Mesendoderm (in vitro differentiated cells): ENCODE results near the gene ACOXL.

Source experiments
- DNase-seq: peaks from one replicate; pipeline ENCODE4 v3.0.0; 2013
- H2AK5ac ChIP-seq: 2 replicates; pipeline ENCODE4 v1.6.1; 2013; ENCODE audit warnings: low read length, inconsistent platforms
- H2BK120ac ChIP-seq: 2 replicates; pipeline ENCODE4 v1.6.1; 2013; ENCODE audit warnings: low read depth, mild to moderate bottlenecking, low read length, moderate library complexity, mixed read lengths
- H2BK15ac ChIP-seq: replicated peaks from 2 replicates; pipeline ENCODE4 v1.6.1; 2013; ENCODE audit warnings: low read depth, mild to moderate bottlenecking, moderate library complexity
- H2BK5ac ChIP-seq: 2 replicates; pipeline ENCODE4 v1.6.1; 2013; ENCODE audit warnings: low read length, inconsistent platforms
- H3K18ac ChIP-seq: 2 replicates; pipeline ENCODE4 v1.6.1; 2013; ENCODE audit warnings: mild to moderate bottlenecking, low read length, mixed read lengths
- H3K23ac ChIP-seq: one replicate; pipeline ENCODE4 v1.6.1; 2013; ENCODE audit warnings: low read length
- H3K27ac ChIP-seq: 2 replicates; pipeline ENCODE4 v1.5.1; 2013; ENCODE audit warnings: low read depth, mild to moderate bottlenecking, inconsistent platforms, low read length, moderate library complexity
- H3K27me3 ChIP-seq: 2 replicates; pipeline ENCODE4 v1.6.1; 2013; ENCODE audit warnings: low read length, control low read depth, mild to moderate bottlenecking, inconsistent platforms; ENCODE audit not compliant: insufficient read depth, poor library complexity
- H3K36me3 ChIP-seq: 2 replicates; pipeline ENCODE4 v1.6.1; 2013; ENCODE audit warnings: low read length, inconsistent platforms; ENCODE audit not compliant: control insufficient read depth, insufficient read depth
- H3K4ac ChIP-seq: one replicate; pipeline ENCODE4 v1.6.1; 2013; ENCODE audit warnings: low read depth, mild to moderate bottlenecking, low read length, moderate library complexity
- H3K4me1 ChIP-seq: 2 replicates; pipeline ENCODE4 v1.6.1; 2013; ENCODE audit warnings: low read depth, low read length, inconsistent platforms; ENCODE audit not compliant: control insufficient read depth
- H3K4me2 ChIP-seq: 2 replicates; pipeline ENCODE4 v1.6.1; 2013; ENCODE audit warnings: low read length
- H3K4me3 ChIP-seq: 2 replicates; pipeline ENCODE4 v1.5.1; 2013; ENCODE audit warnings: mild to moderate bottlenecking, low read length
- H3K56ac ChIP-seq: one replicate; pipeline ENCODE4 v1.6.1; 2013; ENCODE audit warnings: low read length
- H3K79me1 ChIP-seq: 2 replicates; pipeline ENCODE4 v1.6.1; 2013; ENCODE audit warnings: low read length, inconsistent platforms
- H3K79me2 ChIP-seq: 2 replicates; pipeline ENCODE4 v1.6.1; 2013; ENCODE audit warnings: mild to moderate bottlenecking, low read length; ENCODE audit not compliant: control insufficient read depth, insufficient read depth
- H3K9ac ChIP-seq: 2 replicates; pipeline ENCODE4 v1.6.1; 2013; ENCODE audit warnings: low read length, inconsistent platforms
- H4K5ac ChIP-seq: one replicate; pipeline ENCODE4 v1.6.1; 2013; ENCODE audit warnings: low read length
- H4K8ac ChIP-seq: one replicate; pipeline ENCODE4 v1.6.1; 2013; ENCODE audit warnings: low read depth, mild to moderate bottlenecking, control low read depth, low read length, moderate library complexity
- WGBS: extraction: QIAGEN DNeasy Blood & Tissue Kit; methylation state at CpG from one replicate; pipeline ENCODE4 v1.1.7; 2013; ENCODE audit warnings: low lambda C conversion rate, missing lambda C conversion rate; ENCODE audit not compliant: insufficient coverage; ENCODE audit errors: extremely low coverage; 5-methylcytosine and 5-hydroxymethylcytosine counted together

The ACOXL gene

DNA sequence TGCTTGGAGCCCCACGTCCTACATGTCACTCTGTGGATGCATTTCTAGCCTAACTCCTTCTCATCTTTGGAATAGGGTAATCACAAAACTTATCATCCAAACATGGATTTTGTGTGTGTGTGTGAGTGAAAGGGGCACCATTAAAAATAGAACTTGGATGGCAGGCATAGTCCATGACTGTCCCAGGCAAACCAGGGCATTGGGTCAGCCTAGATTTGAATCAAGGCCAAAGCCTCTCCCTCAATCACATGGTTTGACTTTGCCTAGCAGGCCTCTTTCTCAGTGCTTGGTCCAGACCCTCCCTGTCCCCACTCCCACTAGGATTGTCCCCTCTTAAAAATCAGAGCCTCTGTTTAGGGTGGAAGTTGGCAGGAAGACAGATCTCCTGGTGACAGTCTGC, 320.9 kb downstream of the ACOXL start:
- Histone ChIP-seq H3K27me3 (no peaks in the 10 kb centered on the region), H4K5ac (no peak overlapping the region), H3K23ac (no peak overlapping the region), H3K79me2 (no peaks in the 10 kb centered on the region), H3K4me3 (no peak overlapping the region), H2BK5ac (no peak overlapping the region), H3K27ac (no peak overlapping the region), H3K4me1 (no peaks in the 10 kb centered on the region), H2AK5ac (no peak overlapping the region), H3K4ac (no peak overlapping the region), H3K18ac (no peak overlapping the region), H2BK120ac (no peak overlapping the region), H4K8ac (no peak overlapping the region), H2BK15ac (no peak overlapping the region), H3K56ac (no peak overlapping the region), H3K79me1 (no peaks in the 10 kb centered on the region), H3K9ac (no peak overlapping the region), H3K4me2 (no peak overlapping the region), H3K36me3 (no peaks in the 10 kb centered on the region)
- WGBS, result no CpG with 5 or more reads among the region's 1 CpG
- no peak for DNase-seq

DNA sequence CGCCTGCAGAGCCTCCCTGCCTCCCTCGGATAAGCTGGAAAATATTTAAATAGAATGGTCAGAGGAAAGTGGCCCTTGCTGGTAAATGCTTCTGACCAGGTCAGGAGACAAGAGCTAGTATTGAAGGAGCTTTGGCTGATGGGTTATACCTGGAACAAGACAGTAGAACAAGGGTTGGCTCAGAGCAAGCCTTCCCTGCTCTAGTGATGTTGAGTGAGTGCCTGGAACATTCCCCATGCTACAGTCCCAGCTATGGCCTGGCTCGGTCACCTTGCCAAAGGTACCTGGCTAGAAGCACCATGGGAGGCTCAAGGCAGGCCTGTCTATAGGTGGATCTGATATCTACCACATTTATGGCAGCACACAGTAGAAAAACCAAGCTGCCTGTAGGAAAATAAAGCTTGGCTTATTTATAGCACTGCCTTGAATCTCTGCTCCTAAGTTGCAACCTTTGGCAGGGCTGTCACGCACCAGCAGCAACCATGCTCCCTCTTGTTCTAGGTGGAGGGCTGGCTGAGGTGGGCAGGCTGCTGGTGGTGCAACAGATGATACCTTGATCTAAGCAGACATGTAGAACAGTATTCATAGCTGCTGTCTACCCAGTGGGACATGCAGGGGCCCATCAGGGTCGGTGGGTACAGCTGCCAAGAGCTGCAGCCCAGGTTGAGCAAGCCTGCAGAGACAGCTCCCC, 321.6 kb downstream of the ACOXL start:
- H3K4me1 ChIP-seq, result no peaks in the 10 kb centered on the region
- no peak overlapping the region for H2BK120ac ChIP-seq
- no peak overlapping the region for H3K56ac ChIP-seq
- H3K23ac ChIP-seq, result no peak overlapping the region
- H3K18ac ChIP-seq, result no peak overlapping the region
- no peak overlapping the region for H2BK5ac ChIP-seq
- H3K4me2 ChIP-seq, result no peak overlapping the region
- H2BK15ac ChIP-seq, result no peak overlapping the region
- no peak overlapping the region for H2AK5ac ChIP-seq
- no peaks in the 10 kb centered on the region for H3K79me2 ChIP-seq
- H3K9ac ChIP-seq, result no peak overlapping the region
- peak overlapping the region; percentile 25 for H3K27ac ChIP-seq
- H3K4me3 ChIP-seq, result no peak overlapping the region
- H3K4ac ChIP-seq, result no peak overlapping the region
- H4K8ac ChIP-seq, result no peak overlapping the region
- H3K36me3 ChIP-seq, result no peaks in the 10 kb centered on the region
- no peaks in the 10 kb centered on the region for H3K79me1 ChIP-seq
- no peak overlapping the region for H4K5ac ChIP-seq
- WGBS, result no CpG with 5 or more reads among the region's 5 CpGs
- no peaks in the 10 kb centered on the region for H3K27me3 ChIP-seq
- DNase-seq, result no peak

DNA sequence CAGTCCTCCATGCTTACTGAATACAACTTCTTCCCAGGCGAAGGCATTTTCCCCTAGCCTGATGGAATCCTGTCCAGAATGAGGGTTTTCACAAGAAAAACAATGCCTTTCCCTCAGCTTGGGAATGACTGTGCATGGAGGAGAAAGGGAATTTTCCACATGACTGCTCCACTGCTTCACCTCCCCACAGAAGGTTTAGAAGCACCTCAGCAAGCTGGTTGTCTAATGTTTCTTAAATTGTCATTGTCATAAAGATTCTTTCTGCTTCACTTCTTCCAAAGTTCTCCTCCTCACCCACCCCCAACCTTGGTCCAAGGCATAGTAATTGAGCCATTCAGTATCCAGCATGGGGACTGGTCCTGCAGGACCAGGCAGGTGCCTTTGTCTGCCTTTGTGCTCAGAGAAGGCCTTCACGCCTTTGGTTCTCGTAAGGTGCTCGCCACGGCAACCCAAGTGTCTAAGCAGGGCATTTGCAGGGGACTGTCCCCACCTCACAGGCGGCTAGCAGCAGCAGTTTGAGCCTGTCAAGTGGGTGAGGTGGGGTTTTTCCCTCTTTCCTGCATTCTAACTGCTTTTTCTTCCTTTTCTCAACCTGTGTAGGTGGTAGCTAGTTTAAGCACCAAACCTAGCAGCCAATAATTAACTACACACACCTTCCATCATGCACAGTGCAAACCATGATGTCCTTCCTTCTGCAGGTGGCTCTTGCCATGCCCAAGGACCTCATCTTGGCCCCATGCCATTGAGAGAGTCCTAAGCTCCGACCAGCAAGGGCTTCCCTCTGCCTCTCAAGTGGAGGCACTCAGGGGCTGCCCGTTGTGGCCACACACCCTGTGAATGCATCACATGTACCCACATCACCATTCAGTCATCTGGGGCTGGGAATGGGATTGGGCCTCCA, 322.7 kb downstream of the ACOXL start:
- Histone ChIP-seq H2BK5ac (no peak overlapping the region), H3K27me3 (no peaks in the 10 kb centered on the region), H3K4me1 (no peaks in the 10 kb centered on the region), H2BK120ac (no peak overlapping the region), H3K4ac (no peak overlapping the region), H3K4me2 (no peak overlapping the region), H3K27ac (no peak overlapping the region), H3K36me3 (no peaks in the 10 kb centered on the region), H3K23ac (no peak overlapping the region), H3K9ac (no peak overlapping the region), H3K18ac (no peak overlapping the region), H4K8ac (no peak overlapping the region), H3K79me1 (no peaks in the 10 kb centered on the region), H3K4me3 (no peak overlapping the region), H2BK15ac (no peak overlapping the region), H4K5ac (no peak overlapping the region), H3K79me2 (no peaks in the 10 kb centered on the region), H3K56ac (no peak overlapping the region), H2AK5ac (no peak overlapping the region)
- no CpG with 5 or more reads among the region's 8 CpGs for WGBS
- no peak for DNase-seq

DNA sequence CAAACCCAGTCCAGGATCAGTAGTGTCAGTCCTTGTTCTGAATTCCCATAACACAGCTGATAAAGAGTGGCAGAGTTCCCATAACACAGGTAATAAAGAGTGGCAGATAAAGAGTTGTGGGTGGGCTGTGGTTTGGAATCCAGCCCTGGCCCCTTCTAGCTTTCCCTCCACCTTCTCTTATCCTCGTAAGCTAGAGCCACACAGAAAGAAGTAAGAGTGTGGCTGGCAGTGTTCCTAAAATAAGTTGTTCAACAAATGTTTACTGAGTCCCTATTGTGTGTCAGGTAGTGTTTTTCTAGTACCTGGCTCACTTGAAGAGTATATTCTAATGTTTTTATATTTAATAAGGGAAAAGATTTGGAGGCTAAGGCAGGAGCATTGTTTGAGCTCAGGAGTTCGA, 323.4 kb downstream of the ACOXL start:
- Histone ChIP-seq H3K9ac (no peak overlapping the region), H2BK15ac (no peak overlapping the region), H4K5ac (no peak overlapping the region), H3K79me1 (no peaks in the 10 kb centered on the region), H3K79me2 (no peaks in the 10 kb centered on the region), H2BK120ac (no peak overlapping the region), H3K23ac (no peak overlapping the region), H3K4ac (no peak overlapping the region), H4K8ac (no peak overlapping the region), H3K56ac (no peak overlapping the region), H3K36me3 (no peaks in the 10 kb centered on the region), H3K4me1 (no peaks in the 10 kb centered on the region), H3K27ac (no peak overlapping the region), H2AK5ac (no peak overlapping the region), H3K4me2 (no peak overlapping the region), H3K27me3 (no peaks in the 10 kb centered on the region), H2BK5ac (no peak overlapping the region), H3K4me3 (no peak overlapping the region), H3K18ac (no peak overlapping the region)
- DNase-seq, result no peak
- WGBS, result no CpG with 5 or more reads among the region's 2 CpGs

DNA sequence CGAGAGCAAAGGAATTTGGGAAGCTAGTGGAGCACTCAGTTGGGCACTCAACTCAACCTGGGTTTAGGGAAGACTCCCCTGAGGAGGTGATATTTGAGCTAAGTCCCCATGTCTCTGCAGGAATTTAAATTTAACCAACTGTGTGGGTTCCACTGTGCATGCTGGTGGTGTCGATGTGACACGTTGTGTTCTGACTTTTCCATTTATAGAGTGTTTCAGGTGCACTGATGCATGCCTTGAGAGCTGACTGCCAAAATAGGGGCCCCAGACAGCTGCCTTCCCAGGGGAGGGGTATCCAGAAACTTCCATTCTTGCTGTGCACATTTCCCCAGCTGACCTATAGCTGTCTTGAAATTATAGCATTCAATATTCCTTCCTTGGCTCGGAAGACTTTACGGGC, 324.7 kb downstream of the ACOXL start:
- no peaks in the 10 kb centered on the region for H3K4me1 ChIP-seq
- no peak overlapping the region for H2AK5ac ChIP-seq
- no peak overlapping the region for H3K9ac ChIP-seq
- WGBS, result no CpG with 5 or more reads among the region's 5 CpGs
- no peak overlapping the region for H3K4me3 ChIP-seq
- H3K79me1 ChIP-seq, result no peaks in the 10 kb centered on the region
- no peak overlapping the region for H3K18ac ChIP-seq
- H3K79me2 ChIP-seq, result no peaks in the 10 kb centered on the region
- H3K27me3 ChIP-seq, result no peaks in the 10 kb centered on the region
- no peak overlapping the region for H3K4ac ChIP-seq
- no peak overlapping the region for H2BK5ac ChIP-seq
- H3K36me3 ChIP-seq, result no peaks in the 10 kb centered on the region
- DNase-seq, result no peak
- H3K4me2 ChIP-seq, result no peak overlapping the region
- H2BK120ac ChIP-seq, result no peak overlapping the region
- no peak overlapping the region for H3K56ac ChIP-seq
- no peak overlapping the region for H3K23ac ChIP-seq
- no peak overlapping the region for H4K8ac ChIP-seq
- H3K27ac ChIP-seq, result no peak overlapping the region
- no peak overlapping the region for H4K5ac ChIP-seq
- H2BK15ac ChIP-seq, result no peak overlapping the region
